HEK293T (cell line): ENCODE results near the gene IMMT.

Experiments used
- CTCF ChIA-PET: fragments of 350-600 bp; formaldehyde crosslinking; extraction: SDS; loops from one replicate; lab custom pipeline; 2021; ENCODE audit warnings: antibody characterized with exemption, inconsistent platforms; lab: Yijun Ruan, JAX
- POLR2A ChIA-PET: fragments of 350-600 bp; formaldehyde crosslinking; extraction: SDS; loops from one replicate; lab custom pipeline; 2020; ENCODE audit warnings: antibody characterized with exemption, inconsistent platforms; lab: Yijun Ruan, JAX
- DNase-seq: peaks from one replicate; pipeline ENCODE4 v3.0.0; 2012; ENCODE audit warnings: mixed read lengths; ENCODE audit errors: extremely low spot score
- ARNT ChIP-seq: fragments of 450-650 bp; IDR thresholded peaks from 2 replicates; pipeline ENCODE4 v1.6.1; 2017; ENCODE audit warnings: mild to moderate bottlenecking
- BHLHE40 ChIP-seq: fragments of 450-650 bp; IDR thresholded peaks from 2 replicates; pipeline ENCODE4 v1.6.1; 2016; ENCODE audit warnings: mild to moderate bottlenecking, moderate library complexity, borderline replicate concordance
- CTBP1 ChIP-seq: fragments of 450-650 bp; IDR thresholded peaks from 2 replicates; pipeline ENCODE4 v1.6.1; 2016; ENCODE audit warnings: borderline replicate concordance
- ELF4 ChIP-seq: fragments of 450-650 bp; IDR thresholded peaks from 2 replicates; pipeline ENCODE4 v1.6.1; 2017; ENCODE audit warnings: antibody characterized with exemption
- FOXA1 ChIP-seq: fragments of 450-650 bp; IDR thresholded peaks from 2 replicates; pipeline ENCODE4 v1.6.1; 2016; ENCODE audit warnings: mild to moderate bottlenecking
- FOXK2 ChIP-seq: fragments of 450-650 bp; IDR thresholded peaks from 2 replicates; pipeline ENCODE4 v1.6.1; 2016; ENCODE audit warnings: mild to moderate bottlenecking
- FOXM1 ChIP-seq: fragments of 450-650 bp; IDR thresholded peaks from 2 replicates; pipeline ENCODE4 v1.6.1; 2017; ENCODE audit warnings: mild to moderate bottlenecking, borderline replicate concordance
- HDGF ChIP-seq: fragments of 450-650 bp; IDR thresholded peaks from 2 replicates; pipeline ENCODE4 v1.6.1; 2017; ENCODE audit warnings: antibody characterized with exemption, borderline replicate concordance
- L3MBTL2 ChIP-seq: fragments of 450-650 bp; conservative IDR thresholded peaks from 2 replicates; pipeline ENCODE4 v1.6.1; 2016; ENCODE audit warnings: mild to moderate bottlenecking
- LEF1 ChIP-seq: fragments of 450-650 bp; IDR thresholded peaks from 2 replicates; pipeline ENCODE4 v1.6.1; 2017; ENCODE audit warnings: mild to moderate bottlenecking, borderline replicate concordance
- NFRKB ChIP-seq: fragments of 450-650 bp; IDR thresholded peaks from 2 replicates; pipeline ENCODE4 v1.6.1; 2016; ENCODE audit warnings: mild to moderate bottlenecking, moderate library complexity
- PKNOX1 ChIP-seq: fragments of 450-650 bp; IDR thresholded peaks from 2 replicates; pipeline ENCODE4 v1.6.1; 2016
- SP1 ChIP-seq: fragments of 450-650 bp; IDR thresholded peaks from 2 replicates; pipeline ENCODE4 v1.6.1; 2017
- SUZ12 ChIP-seq: fragments of 450-650 bp; IDR thresholded peaks from 2 replicates; pipeline ENCODE4 v1.6.1; 2016; ENCODE audit warnings: mild to moderate bottlenecking
- TARDBP ChIP-seq: fragments of 450-650 bp; IDR thresholded peaks from 2 replicates; pipeline ENCODE4 v1.6.1; 2016
- ZNF384 ChIP-seq: fragments of 450-650 bp; IDR thresholded peaks from 2 replicates; pipeline ENCODE4 v1.6.1; 2016

The IMMT gene

GRCh38 chr2:86102157-86102556 lies 93.1 kb downstream of the IMMT start:
- no peak for DNase-seq
- ChIA-PET POLR2A (no interaction called here), CTCF (no interaction called here)
- no peak for TF ChIP-seq TARDBP
- no peak for TF ChIP-seq LEF1
- no peak for TF ChIP-seq SP1
- no peak for TF ChIP-seq FOXK2
- no peak for TF ChIP-seq PKNOX1
- TF ChIP-seq FOXM1, result no peak
- TF ChIP-seq HDGF, result no peak
- no peak for TF ChIP-seq FOXA1
- TF ChIP-seq SUZ12, result no peak
- TF ChIP-seq L3MBTL2, result no peak
- no peak for TF ChIP-seq ELF4
- TF ChIP-seq NFRKB, result no peak
- TF ChIP-seq CTBP1, result no peak
- TF ChIP-seq ZNF384, result no peak
- no peak for TF ChIP-seq BHLHE40
- TF ChIP-seq ARNT, result no peak

DNA sequence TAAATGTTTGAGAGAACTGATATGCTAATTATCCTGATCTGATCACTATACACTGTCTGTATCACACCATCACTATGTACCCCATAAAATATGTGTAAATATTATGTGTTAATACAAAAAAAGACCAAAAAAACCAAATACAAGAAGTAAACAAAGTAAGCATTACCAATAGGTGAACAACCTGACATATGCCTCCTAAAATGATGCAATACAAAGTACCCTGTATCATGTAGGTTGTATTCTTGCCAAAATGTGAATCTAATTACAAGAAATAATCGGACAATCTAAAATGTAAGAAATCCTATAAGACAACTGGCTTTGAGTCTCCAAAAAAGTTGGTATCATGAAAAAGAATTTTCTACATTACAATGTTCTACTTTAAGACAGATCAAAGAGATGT lies 97.3 kb downstream of the IMMT start:
- ChIA-PET POLR2A (no interaction called here), CTCF (interaction anchor here (0.6 kb wide), 1 partner anchor 123 kb away, joined by 3 read pairs; no protein-coding TSS in a partner anchor)
- no peak for DNase-seq
- no peak for TF ChIP-seq ELF4
- no peak for TF ChIP-seq NFRKB
- no peak for TF ChIP-seq L3MBTL2
- no peak for TF ChIP-seq CTBP1
- TF ChIP-seq BHLHE40, result no peak
- TF ChIP-seq FOXM1, result no peak
- TF ChIP-seq HDGF, result no peak
- TF ChIP-seq SUZ12, result no peak
- TF ChIP-seq LEF1, result no peak
- no peak for TF ChIP-seq PKNOX1
- no peak for TF ChIP-seq SP1
- no peak for TF ChIP-seq ZNF384
- no peak for TF ChIP-seq FOXK2
- TF ChIP-seq ARNT, result no peak
- no peak for TF ChIP-seq FOXA1

DNA sequence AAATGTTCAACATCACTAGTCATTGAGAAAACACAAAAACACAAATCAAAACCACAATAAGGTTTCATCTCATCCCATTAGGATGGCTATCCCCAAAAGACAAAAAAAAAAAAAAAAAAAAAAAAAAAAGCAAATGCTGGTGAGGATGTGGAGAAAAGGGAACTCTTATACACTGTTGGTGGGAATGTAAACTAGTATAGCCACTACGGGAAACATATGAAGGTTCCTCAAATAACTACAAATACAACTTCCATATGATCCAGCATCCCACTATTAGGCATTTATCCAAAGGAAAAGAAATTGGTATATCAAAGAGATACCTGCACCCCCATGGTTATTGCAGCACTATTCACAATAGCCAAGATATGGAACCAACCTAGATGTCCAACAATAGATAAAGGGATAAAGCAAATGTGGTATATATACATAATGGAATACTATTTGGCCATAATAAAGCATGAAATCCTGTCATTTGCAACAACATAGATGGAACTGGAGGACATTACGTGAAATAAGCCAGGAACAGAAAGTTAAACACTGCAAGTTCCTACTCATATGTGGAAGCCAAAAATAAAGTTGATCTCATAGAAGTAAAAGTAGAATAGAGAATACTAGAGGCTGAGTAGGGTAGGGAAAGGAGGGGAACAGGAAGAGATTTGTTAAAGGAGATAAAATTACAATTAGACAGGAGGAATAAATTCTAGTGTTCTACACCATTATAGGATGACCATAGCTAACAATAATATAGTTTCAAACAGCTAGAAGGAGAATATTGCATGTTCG lies 98.0 kb downstream of the IMMT start:
- no peak for DNase-seq
- CTCF ChIA-PET, result no interaction called here
- POLR2A ChIA-PET, result no interaction called here
- TF ChIP-seq FOXM1 (no peak), ELF4 (no peak), CTBP1 (no peak), ZNF384 (no peak), SUZ12 (no peak), L3MBTL2 (no peak), HDGF (no peak), SP1 (no peak), FOXK2 (no peak), PKNOX1 (no peak), LEF1 (no peak), TARDBP (no peak), NFRKB (no peak), ARNT (no peak), BHLHE40 (no peak), FOXA1 (no peak)

DNA sequence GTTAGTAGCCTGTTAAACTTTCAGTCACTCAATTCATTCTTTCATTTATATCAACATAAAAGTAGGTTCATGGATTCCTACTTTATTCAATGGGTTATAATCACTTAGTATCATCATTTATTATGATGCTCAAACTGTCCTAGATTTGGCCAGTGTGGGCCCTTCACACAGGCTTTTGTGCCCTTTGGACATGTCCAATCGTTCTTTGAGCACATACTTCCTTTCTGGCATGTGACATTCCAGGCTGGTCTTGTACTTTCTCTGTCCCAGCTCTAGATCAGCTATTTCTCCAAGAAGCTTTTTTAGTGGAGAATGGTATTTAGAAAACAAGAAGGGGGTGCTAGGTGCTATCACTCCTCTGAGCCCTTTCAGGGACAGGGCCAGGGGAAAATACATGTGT lies 101.0 kb downstream of the IMMT start:
- POLR2A ChIA-PET, result interaction anchor here (1.2 kb wide), 1 partner anchor 11 kb away, joined by 3 read pairs; the partner anchor contains the start of genes POLR1A and PTCD3

More for the DNA sequence above, 101.0 kb downstream of the IMMT start:
- DNase-seq, result no peak
- TF ChIP-seq ZNF384 (no peak), FOXA1 (no peak), FOXM1 (no peak), SP1 (no peak), PKNOX1 (no peak), SUZ12 (no peak), LEF1 (no peak), FOXK2 (no peak), L3MBTL2 (no peak), TARDBP (no peak), HDGF (no peak)
- CTCF ChIA-PET, result no interaction called here
